Measurements from ENCODE around the gene ADD1. TPM values are rescaled to one million over a fixed set of nuclear protein-coding genes. Genes with fewer than 3 reads are reported as not detected.

ADD1 gene
- total RNA-seq, 1 experiment from 2014 or later, result 163 TPM

GRCh38 chr4:2850966-2851798, 7.5 kb downstream of the ADD1 start:
- no peak overlapping the region for H2BK12ac ChIP-seq (ENCODE audit: insufficient read length, low read depth, low read length)
- no peak overlapping the region for H3K14ac ChIP-seq (ENCODE audit: insufficient read depth, low read length)
- H3K36me3 Mint-ChIP-seq (ENCODE audit: insufficient read depth in 1 of 3, low read depth in 3 of 3), result peaks cover 9 to 19% (median 16%) of the 10 kb centered on the region in 3 experiments; a peak in 5 of 7 replicates
- no peak overlapping the region for H2AK5ac ChIP-seq (ENCODE audit: insufficient read length, low read length)
- H4K8ac ChIP-seq (replicated peaks; ENCODE audit: insufficient read length, low read depth, low read length), result no peak overlapping the region
- TF ChIP-seq CTCF (conservative IDR thresholded peaks at IDR 0.05), result no peak
- no peak overlapping the region for H3K23ac ChIP-seq (ENCODE audit: insufficient read length, low read depth, low read length)
- H2BK15ac ChIP-seq (ENCODE audit: low read depth, low read length), result no peak overlapping the region
- no peak overlapping the region for H2BK5ac ChIP-seq (ENCODE audit: insufficient read length, low read length)
- H4K5ac ChIP-seq (ENCODE audit: insufficient read length, low read depth, low read length), result no peak overlapping the region
- peaks cover 6% of the 10 kb centered on the region for H3K79me1 ChIP-seq (ENCODE audit: insufficient read depth, low read depth, low read length, poor library complexity, severe bottlenecking)
- peak overlapping the region; percentile 46 to 53 (median 52); a peak in 4 of 7 replicates for H3K27ac Mint-ChIP-seq
- no peaks in the 10 kb centered on the region for H3K27me3 Mint-ChIP-seq (ENCODE audit: low read depth)
- H2AFZ ChIP-seq (ENCODE audit: low read length), result no peak overlapping the region
- peaks cover 5 to 9% of the 10 kb centered on the region in 2 experiments for H3K4me1 Mint-ChIP-seq
- H3K23me2 ChIP-seq (ENCODE audit: insufficient read length, low read depth, low read length, poor library complexity, severe bottlenecking), result no peaks in the 10 kb centered on the region
- H3K9me3 Mint-ChIP-seq, result no peaks in the 10 kb centered on the region
- H3K56ac ChIP-seq (ENCODE audit: insufficient read length, low read depth, low read length), result no peak overlapping the region
- no peaks in the 10 kb centered on the region for H4K20me1 ChIP-seq (ENCODE audit: control insufficient read depth, insufficient read depth, insufficient read length)
- H3K18ac ChIP-seq (ENCODE audit: insufficient read length, low read depth, low read length), result no peak overlapping the region
- H3K4me1 ChIP-seq (ENCODE audit: insufficient read depth, low read length), result no peaks in the 10 kb centered on the region; the same call in 1 of the 2 replicates
- no peak for DNase-seq
- H3K27ac ChIP-seq (ENCODE audit: insufficient read length, low read depth, low read length), result no peak overlapping the region
- no peak overlapping the region for H4K91ac ChIP-seq (ENCODE audit: insufficient read length, low read depth, low read length)
- 100% methylated on average over 1 of the region's 2 CpGs for WGBS (ENCODE audit: extremely low coverage, insufficient read length, low lambda C conversion rate)
- no peaks in the 10 kb centered on the region for H3K27me3 ChIP-seq (ENCODE audit: insufficient read depth, low read length)
- H3K4me2 ChIP-seq (ENCODE audit: insufficient read depth, insufficient read length, low read length), result no peak overlapping the region
- no peak overlapping the region for H3K9ac ChIP-seq (ENCODE audit: extremely low read depth, insufficient read length, low read length)
- H3T11ph ChIP-seq (ENCODE audit: low read length), result no peak overlapping the region
- no peak overlapping the region for H3K4ac ChIP-seq (ENCODE audit: low read depth, low read length)
- H2BK120ac ChIP-seq (ENCODE audit: low read depth, low read length, poor library complexity, severe bottlenecking), result no peak overlapping the region
- no peaks in the 10 kb centered on the region for H3K9me3 ChIP-seq (ENCODE audit: control insufficient read depth, low read depth, low read length)
- no peak overlapping the region for H2BK20ac ChIP-seq (ENCODE audit: low read depth, low read length, poor library complexity, severe bottlenecking)
- peaks cover 21% of the 10 kb centered on the region for H3K79me2 ChIP-seq (ENCODE audit: insufficient read depth, low read length)
- no peak overlapping the region for H3K4me3 Mint-ChIP-seq
